GM23338 (cell line): ENCODE data around the gene MEF2A. TPM values are rescaled to one million over a fixed set of nuclear protein-coding genes. Genes with fewer than 3 reads are reported as not detected.

Experiments
- ATAC-seq: fragments of 200-7000 bp; cut with Tn5 transposase; 3 replicates; pipeline ENCODE4 v1.9.1; 2020
- DNase-seq: peaks from one replicate; pipeline ENCODE4 v3.0.0-alpha.2; 2015; ENCODE audit warnings: low spot score
- H2AFZ ChIP-seq: fragments of 200-600 bp; sonication (generic); 2 replicates; pipeline ENCODE4 v1.8.0; 2016; ENCODE audit warnings: antibody characterized with exemption, mild to moderate bottlenecking, moderate library complexity
- H3F3A ChIP-seq: fragments of 200-600 bp; sonication (generic); replicated peaks from 2 replicates; pipeline ENCODE4 v1.8.0; 2017; ENCODE audit warnings: antibody characterized with exemption, mixed run types, low read depth
- H3K27ac ChIP-seq: fragments of 200-600 bp; sonication (generic); 2 replicates; pipeline ENCODE4 v1.6.1; 2016; ENCODE audit warnings: low read depth
- H3K27me3 ChIP-seq: fragments of 200-600 bp; sonication (generic); 2 replicates; pipeline ENCODE4 v1.8.0; 2016; ENCODE audit warnings: mild to moderate bottlenecking, mixed run types, moderate library complexity; ENCODE audit not compliant: insufficient read depth
- H3K36me3 ChIP-seq: fragments of 200-600 bp; sonication (generic); 2 replicates; pipeline ENCODE4 v1.8.0; 2016; ENCODE audit warnings: mild to moderate bottlenecking; ENCODE audit not compliant: insufficient read depth
- H3K4me1 ChIP-seq: fragments of 200-600 bp; sonication (generic); 2 replicates; pipeline ENCODE4 v1.8.0; 2016; ENCODE audit warnings: mild to moderate bottlenecking, moderate library complexity; ENCODE audit not compliant: insufficient read depth
- H3K4me2 ChIP-seq: fragments of 200-600 bp; sonication (generic); 2 replicates; pipeline ENCODE4 v1.7.1; 2017; ENCODE audit warnings: mixed run types
- H3K4me3 ChIP-seq: fragments of 200-600 bp; sonication (generic); 2 replicates; pipeline ENCODE4 v1.6.1; 2016; ENCODE audit warnings: mixed run types
- H3K79me2 ChIP-seq: fragments of 200-600 bp; sonication (generic); replicated peaks from 2 replicates; pipeline ENCODE4 v1.8.0; 2017; ENCODE audit warnings: mild to moderate bottlenecking; ENCODE audit not compliant: insufficient read depth
- H3K9me2 ChIP-seq: fragments of 200-600 bp; sonication (generic); 2 replicates; pipeline ENCODE4 v1.8.0; 2017; ENCODE audit not compliant: insufficient read depth
- H4K20me1 ChIP-seq: fragments of 200-600 bp; sonication (generic); replicated peaks from 2 replicates; pipeline ENCODE4 v1.8.0; 2017; ENCODE audit warnings: mild to moderate bottlenecking; ENCODE audit not compliant: insufficient read depth
- H3K27ac Mint-ChIP-seq: 2 replicates; pipeline ENCODE4 v1.8.0; 2020; ENCODE audit warnings: inconsistent platforms, mild to moderate bottlenecking, moderate library complexity, mixed read lengths
- H3K27me3 Mint-ChIP-seq: 3 replicates; pipeline ENCODE4 v1.8.0; 2022; ENCODE audit warnings: low read depth, mild to moderate bottlenecking, moderate library complexity, mixed read lengths, inconsistent platforms; ENCODE audit not compliant: insufficient read depth, poor library complexity
- H3K36me3 Mint-ChIP-seq: 3 replicates; pipeline ENCODE4 v1.8.0; 2021; ENCODE audit warnings: low read depth, mild to moderate bottlenecking, inconsistent platforms, moderate library complexity, mixed read lengths
- H3K4me1 Mint-ChIP-seq: 3 replicates; pipeline ENCODE4 v1.8.0; 2020; ENCODE audit warnings: mild to moderate bottlenecking, inconsistent platforms, mixed read lengths
- H3K4me3 Mint-ChIP-seq: 3 replicates; pipeline ENCODE4 v1.8.0; 2021; ENCODE audit warnings: moderate library complexity, mild to moderate bottlenecking, inconsistent platforms, mixed read lengths
- H3K9me3 Mint-ChIP-seq: 3 replicates; pipeline ENCODE4 v1.8.0; 2020; ENCODE audit warnings: moderate library complexity, mild to moderate bottlenecking, inconsistent platforms, mixed read lengths
- CREB1 ChIP-seq: fragments of 250-450 bp; sonication (Bioruptor Pico); IDR thresholded peaks from 2 replicates; pipeline ENCODE4 v1.5.0; 2020; ENCODE audit warnings: low read depth, mild to moderate bottlenecking, moderate library complexity
- EZH2 ChIP-seq: fragments of 200-600 bp; sonication (generic); IDR thresholded peaks from one replicate; pipeline ENCODE4 v1.8.0; 2017; ENCODE audit warnings: antibody characterized with exemption, mild to moderate bottlenecking, low read depth; ENCODE audit not compliant: unreplicated experiment
- EZH2phosphoT487 ChIP-seq: fragments of 200-600 bp; sonication (generic); IDR thresholded peaks from one replicate; pipeline ENCODE4 v1.8.1; 2018; ENCODE audit warnings: antibody characterized with exemption; ENCODE audit not compliant: unreplicated experiment
- JUNB ChIP-seq: IDR thresholded peaks from one replicate; pipeline ENCODE4 v1.6.1; 2016; ENCODE audit warnings: antibody characterized with exemption; ENCODE audit not compliant: unreplicated experiment
- NANOG ChIP-seq: IDR thresholded peaks from 2 replicates; pipeline ENCODE4 v1.6.1; 2016; ENCODE audit warnings: antibody characterized with exemption, borderline replicate concordance
- POLR2AphosphoS5 ChIP-seq: IDR thresholded peaks from 2 replicates; pipeline ENCODE4 v1.6.1; 2016; ENCODE audit warnings: antibody characterized with exemption, low read depth
- STAT1 ChIP-seq: IDR thresholded peaks from one replicate; pipeline ENCODE4 v1.6.1; 2016; ENCODE audit warnings: antibody characterized with exemption; ENCODE audit not compliant: unreplicated experiment
- ZNF114 ChIP-seq: fragments of 250-450 bp; sonication (Bioruptor Pico); IDR thresholded peaks from 2 replicates; pipeline ENCODE4 v1.5.0; 2020; ENCODE audit warnings: mild to moderate bottlenecking, moderate library complexity
- ZNF331 ChIP-seq: fragments of 250-450 bp; sonication (Bioruptor Pico); IDR thresholded peaks from 2 replicates; pipeline ENCODE4 v1.5.0; 2020; ENCODE audit warnings: low read depth, mild to moderate bottlenecking, moderate library complexity
- ZNF462 ChIP-seq: fragments of 250-450 bp; sonication (Bioruptor Pico); IDR thresholded peaks from 2 replicates; pipeline ENCODE4 v1.5.0; 2020; ENCODE audit warnings: mild to moderate bottlenecking, moderate library complexity
- polyA plus RNA-seq: library from polyadenylated mRNA; unstranded; fragments of >200 nt; fragmentation: Nextera tagmentation; extraction: Ambion mirVana; gene quantifications from 2 replicates; pipeline ENCODE4 v1.2.1, GENCODE V29; 2016
- total RNA-seq: library from RNA; depleted of rRNA; stranded (reverse); fragments of >200 nt; shearing (Covaris generic); gene quantifications from 2 replicates; pipeline ENCODE4 v1.2.3, GENCODE V29; 2014
- TF ChIP-seq, protein P1 (sequence below), 2 experiments: fragments of 200-600 bp in 1 of 2; sonication (generic) in 1 of 2; conservative IDR thresholded peaks; 2 replicates each; pipeline versions ENCODE4 v1.5.1 to v1.6.1; 2016 to 2017; ENCODE audit warnings: antibody characterized with exemption in 2 of 2, low read depth in 2 of 2, mild to moderate bottlenecking in 2 of 2, moderate library complexity in 1 of 2

Gene MEF2A
- total and polyA plus RNA-seq, 2 experiments from 2014 or later: 20.3 to 42.3 TPM

DNA sequence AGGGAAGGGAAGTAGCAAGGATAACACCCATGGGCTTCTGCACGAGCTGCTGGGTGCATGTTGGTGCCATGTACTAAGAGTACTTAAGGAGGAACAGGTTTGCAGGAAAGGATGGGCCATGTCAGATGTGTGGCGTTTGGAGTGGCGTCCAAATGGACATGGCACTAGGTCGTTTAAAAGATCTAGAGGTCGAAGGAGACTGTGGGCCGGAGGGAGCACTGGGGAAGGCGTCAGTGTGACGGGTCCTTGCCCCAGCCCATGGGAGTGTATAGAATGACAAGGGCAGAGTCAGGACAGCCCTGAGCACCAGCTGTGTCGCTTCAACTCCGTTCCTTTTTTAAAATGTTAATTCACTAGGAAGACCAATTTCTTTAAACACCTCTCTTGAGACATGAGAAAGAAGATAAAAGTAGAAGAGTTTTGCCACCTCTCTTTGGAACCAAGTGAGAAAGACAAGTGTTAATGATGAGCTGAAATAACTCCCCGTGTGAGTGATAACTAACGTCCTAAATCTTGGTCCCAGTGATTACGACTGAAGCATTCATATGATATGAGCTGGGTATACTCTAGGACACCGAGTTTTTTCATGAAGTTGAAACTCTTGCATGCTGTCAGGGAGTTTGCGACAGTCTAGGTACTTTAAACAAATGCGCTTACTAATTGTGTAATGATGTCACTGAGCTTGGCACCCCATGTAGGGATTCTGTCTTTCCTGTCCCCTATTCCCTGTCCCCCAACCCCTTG, 143.6 kb downstream of the MEF2A start:
- Histone ChIP-seq H3K27ac (no peak overlapping the region), H2AFZ (no peak overlapping the region), H3K36me3 (no peaks in the 10 kb centered on the region; the same call in none of the 2 replicates), H3K79me2 (no peaks in the 10 kb centered on the region), H3F3A (no peaks in the 10 kb centered on the region), H3K4me1 (peaks cover 4% of the 10 kb centered on the region; the same call in 1 of the 2 replicates), H4K20me1 (no peaks in the 10 kb centered on the region; the same call in 1 of the 2 replicates), H3K27me3 (no peaks in the 10 kb centered on the region), H3K4me2 (no peak overlapping the region), H3K4me3 (no peak overlapping the region), H3K9me2 (no peaks in the 10 kb centered on the region)
- TF ChIP-seq CREB1 (CRISPR knock-in tag): no peak
- TF ChIP-seq JUNB: no peak
- TF ChIP-seq POLR2AphosphoS5: no peak
- no peak for TF ChIP-seq EZH2phosphoT487
- no peak for TF ChIP-seq NANOG
- TF ChIP-seq ZNF462: no peak
- TF ChIP-seq ZNF331: no peak
- TF ChIP-seq STAT1: no peak
- no peak for TF ChIP-seq ZNF114 (CRISPR knock-in tag)
- TF ChIP-seq, protein P1, sequence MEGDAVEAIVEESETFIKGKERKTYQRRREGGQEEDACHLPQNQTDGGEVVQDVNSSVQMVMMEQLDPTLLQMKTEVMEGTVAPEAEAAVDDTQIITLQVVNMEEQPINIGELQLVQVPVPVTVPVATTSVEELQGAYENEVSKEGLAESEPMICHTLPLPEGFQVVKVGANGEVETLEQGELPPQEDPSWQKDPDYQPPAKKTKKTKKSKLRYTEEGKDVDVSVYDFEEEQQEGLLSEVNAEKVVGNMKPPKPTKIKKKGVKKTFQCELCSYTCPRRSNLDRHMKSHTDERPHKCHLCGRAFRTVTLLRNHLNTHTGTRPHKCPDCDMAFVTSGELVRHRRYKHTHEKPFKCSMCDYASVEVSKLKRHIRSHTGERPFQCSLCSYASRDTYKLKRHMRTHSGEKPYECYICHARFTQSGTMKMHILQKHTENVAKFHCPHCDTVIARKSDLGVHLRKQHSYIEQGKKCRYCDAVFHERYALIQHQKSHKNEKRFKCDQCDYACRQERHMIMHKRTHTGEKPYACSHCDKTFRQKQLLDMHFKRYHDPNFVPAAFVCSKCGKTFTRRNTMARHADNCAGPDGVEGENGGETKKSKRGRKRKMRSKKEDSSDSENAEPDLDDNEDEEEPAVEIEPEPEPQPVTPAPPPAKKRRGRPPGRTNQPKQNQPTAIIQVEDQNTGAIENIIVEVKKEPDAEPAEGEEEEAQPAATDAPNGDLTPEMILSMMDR (conservative IDR thresholded peaks at IDR 0.05; ENCODE audit: low read depth in 2 of 2): no peak
- no peak for TF ChIP-seq EZH2
- ATAC-seq: no peak
- H3K36me3 Mint-ChIP-seq: peaks cover 10% of the 10 kb centered on the region; the same call in 2 of the 3 replicates
- H3K27me3 Mint-ChIP-seq: peaks cover 1% of the 10 kb centered on the region
- H3K9me3 Mint-ChIP-seq: no peaks in the 10 kb centered on the region
- H3K27ac Mint-ChIP-seq: no peak overlapping the region
- H3K4me3 Mint-ChIP-seq: no peak overlapping the region
- H3K4me1 Mint-ChIP-seq: peaks cover 21% of the 10 kb centered on the region
- no peak for DNase-seq
